K562 (cell line): ENCODE results near the gene RAPGEF5. TPM values are rescaled to one million over a fixed set of nuclear protein-coding genes. Genes with fewer than 3 reads are reported as not detected.
A peak's percentile ranks its signal among the peaks of the same experiment; 100 is the strongest.

Source experiments
- CREB1 ChIP-seq, 2 experiments: sonication (generic) in 1 of 2; formaldehyde crosslinking in 1 of 2; IDR thresholded peaks; 2 replicates each; pipeline versions ENCODE4 v1.6.1 to v1.8.0; 2012 to 2022; ENCODE audit warnings: inconsistent platforms in 1 of 2, mild to moderate bottlenecking in 1 of 2, missing genetic modification reagents in 1 of 2, moderate library complexity in 1 of 2
- CTBP1 ChIP-seq: fragments of 450-650 bp; IDR thresholded peaks from 2 replicates; pipeline ENCODE4 v1.6.1; 2016; ENCODE audit warnings: borderline replicate concordance
- MNT ChIP-seq, 2 experiments: fragments of 450-650 bp; conservative IDR thresholded peaks; 2 replicates each; pipeline ENCODE4 v1.6.1; 2017; ENCODE audit warnings: mild to moderate bottlenecking in 2 of 2, moderate library complexity in 2 of 2
- MYBL2 ChIP-seq, 2 experiments: fragments of 450-650 bp in 1 of 2; sonication (generic) in 1 of 2; formaldehyde crosslinking in 1 of 2; IDR thresholded peaks; 2 replicates each; pipeline versions ENCODE4 v1.6.1 to v1.8.1; 2017 to 2022; ENCODE audit warnings: borderline replicate concordance in 1 of 2, inconsistent platforms in 1 of 2, low read depth in 1 of 2, mild to moderate bottlenecking in 1 of 2, missing genetic modification reagents in 1 of 2, moderate library complexity in 1 of 2
- PRDM10 ChIP-seq: fragments of 450-650 bp; IDR thresholded peaks from 2 replicates; pipeline ENCODE4 v1.6.1; 2018; ENCODE audit not compliant: partially characterized antibody
- PURB ChIP-seq: sonication (generic); formaldehyde crosslinking; IDR thresholded peaks from 2 replicates; pipeline ENCODE4 v1.9.0; 2021; ENCODE audit warnings: low read depth, mild to moderate bottlenecking, missing genetic modification reagents
- SNAPC5 ChIP-seq: fragments of 250-450 bp; sonication (Bioruptor Pico); IDR thresholded peaks from 2 replicates; pipeline ENCODE4 v1.8.0; 2021; ENCODE audit warnings: moderate library complexity, mild to moderate bottlenecking, inconsistent platforms
- TBL1XR1 ChIP-seq, 2 experiments: IDR thresholded peaks; 2 replicates each; pipeline ENCODE4 v1.6.1; 2012; ENCODE audit warnings: improper control_type of control experiment in 2 of 2, low read length in 2 of 2, mild to moderate bottlenecking in 1 of 2
- TCF3 ChIP-seq: sonication (generic); formaldehyde crosslinking; IDR thresholded peaks from 2 replicates; pipeline ENCODE4 v1.4.0; 2020; ENCODE audit warnings: mild to moderate bottlenecking, missing genetic modification reagents
- TEAD2 ChIP-seq: fragments of 450-650 bp; IDR thresholded peaks from 2 replicates; pipeline ENCODE4 v1.6.1; 2016; ENCODE audit warnings: missing genetic modification characterization, control low read depth, missing compliant biosample characterization
- ZNF217 ChIP-seq: sonication (generic); formaldehyde crosslinking; IDR thresholded peaks from 2 replicates; pipeline ENCODE4 v1.8.0; 2022; ENCODE audit warnings: mild to moderate bottlenecking, missing genetic modification reagents
- ZNF407 ChIP-seq: fragments of 450-650 bp; IDR thresholded peaks from 2 replicates; pipeline ENCODE4 v1.6.1; 2016; ENCODE audit warnings: low read depth
- polyA plus RNA-seq, 8 experiments: library from polyadenylated mRNA; depleted of rRNA in 4 of 8; stranded (reverse) in 5 of 8; unstranded in 3 of 8; fragments of >200 nt; fragmentation: Nextera tagmentation in 2 of 8; fragmentation: Illumina TruSeq in 1 of 8; extraction: Ambion mirVana in 2 of 8; extraction: Trizol in 1 of 8; gene quantifications; 2 replicates each; pipeline versions ENCODE4 v1.2.1 to v1.2.3, GENCODE V29; 2011 to 2014; ENCODE audit warnings: inconsistent platforms in 1 of 8, missing spikeins in 1 of 8
- total RNA-seq, 7 experiments: library from RNA; depleted of rRNA in 6 of 7; stranded (reverse); fragments of >200 nt in 6 of 7; fragmentation: Illumina TruSeq in 2 of 7; extraction: Trizol in 2 of 7; gene quantifications; 2 replicates each; pipeline versions ENCODE4 v1.2.1 to v1.2.3, GENCODE V29; 2011 to 2021; ENCODE audit warnings: low replicate concordance in 1 of 7

The RAPGEF5 gene
- total and polyA plus RNA-seq, 9 of the 15 experiments (the other 6 are each of a cell fraction or from before 2014, with no cell fraction given), result 0.39 to 2.0 (median 1.1) TPM

- 0 out of 4 replicates have a peak, but pooled peaks of 1 of the 2 experiments have one; percentile 18 for TF ChIP-seq MNT (conservative IDR thresholded peaks at IDR 0.05)
- no peak for TF ChIP-seq PRDM10
- TF ChIP-seq CREB1 (IDR thresholded peaks at IDR 0.05), result no peak
- peak; percentile 51; the same call in 1 of the 2 replicates for TF ChIP-seq CREB1 (CRISPR knock-in tag; IDR thresholded peaks at IDR 0.05)
- TF ChIP-seq CTBP1, result 0 out of 2 replicates have a peak, but pooled peaks have one; percentile 28
- TF ChIP-seq TEAD2, result no peak
- TF ChIP-seq TCF3, result 0 out of 2 replicates have a peak, but pooled peaks have one; percentile 12
- no peak for TF ChIP-seq ZNF217 (CRISPR knock-in tag)
- TF ChIP-seq PURB (CRISPR knock-in tag), result no peak
- no peak for TF ChIP-seq SNAPC5 (CRISPR knock-in tag)
- no peak for TF ChIP-seq TBL1XR1 (IDR thresholded peaks at IDR 0.05; ENCODE audit: low read length in 2 of 2)
- no peak for TF ChIP-seq MYBL2 (IDR thresholded peaks at IDR 0.05; ENCODE audit: low read depth)
- TF ChIP-seq MYBL2 (CRISPR knock-in tag; IDR thresholded peaks at IDR 0.05; ENCODE audit: borderline replicate concordance), result no peak
- no peak for TF ChIP-seq ZNF407
Measured at GRCh38 chr7:22121702-22122474, 235.1 kb downstream of the RAPGEF5 start (continued).
